H1 (cell line): Measurements from ENCODE around the gene MRPL43. TPM values are rescaled to one million over a fixed set of nuclear protein-coding genes. Genes with fewer than 3 reads are reported as not detected.

Experiments used
- CTCF ChIA-PET: fragments of 300-600 bp; sonication (Branson Sonifier 250); formaldehyde crosslinking; loops from one replicate; lab custom pipeline; 2021; ENCODE audit not compliant: partially characterized antibody; lab: Charles Lee
- POLR2A ChIA-PET: fragments of 300-600 bp; sonication (Branson Sonifier 250); formaldehyde crosslinking; loops from one replicate; lab custom pipeline; 2021; ENCODE audit warnings: inconsistent platforms; ENCODE audit not compliant: partially characterized antibody; lab: Charles Lee
- DNase-seq, 2 experiments: peaks; one replicate each; pipeline versions ENCODE4 v3.0.0 to v3.0.0-alpha.2; 2010 to 2022; ENCODE audit warnings: low spot score in 2 of 2, low read depth in 1 of 2, mixed read lengths in 1 of 2
- FAIRE-seq: peaks from 2 replicates; lab custom pipeline; 2011; peaks lifted over from hg19 to GRCh38; lab: Jason Lieb, UNC
- H2AFZ ChIP-seq: 2 replicates; pipeline ENCODE4 v1.8.1; 2012; ENCODE audit warnings: low read length, inconsistent platforms
- H2AK5ac ChIP-seq: 2 replicates; pipeline ENCODE4 v1.6.1; 2013; ENCODE audit warnings: low read depth, low read length
- H2BK120ac ChIP-seq: replicated peaks from 2 replicates; pipeline ENCODE3; 2013; ENCODE audit warnings: low read depth, low read length, inconsistent platforms
- H2BK12ac ChIP-seq: 2 replicates; pipeline ENCODE4 v1.6.1; 2013; ENCODE audit warnings: low read depth, low read length
- H2BK15ac ChIP-seq: 2 replicates; pipeline ENCODE4 v1.6.1; 2013; ENCODE audit warnings: low read length
- H2BK20ac ChIP-seq: 2 replicates; pipeline ENCODE4 v1.6.1; 2013; ENCODE audit warnings: low read length
- H2BK5ac ChIP-seq: 2 replicates; pipeline ENCODE4 v1.6.1; 2013; ENCODE audit warnings: low read depth, low read length
- H3K14ac ChIP-seq: 2 replicates; pipeline ENCODE4 v1.6.1; 2013; ENCODE audit warnings: inconsistent platforms; ENCODE audit not compliant: insufficient read length
- H3K18ac ChIP-seq: 2 replicates; pipeline ENCODE4 v1.6.1; 2013; ENCODE audit warnings: low read length; ENCODE audit errors: extremely low read depth
- H3K23ac ChIP-seq: 2 replicates; pipeline ENCODE4 v1.6.1; 2013; ENCODE audit warnings: inconsistent platforms; ENCODE audit not compliant: insufficient read length
- H3K23me2 ChIP-seq: 2 replicates; pipeline ENCODE4 v1.6.1; 2013; ENCODE audit warnings: low read depth, low read length
- H3K27ac ChIP-seq: 2 replicates; pipeline ENCODE4 v1.6.1; 2011; ENCODE audit warnings: low read depth, low read length, inconsistent platforms
- H3K27me3 ChIP-seq, 4 experiments: replicated peaks in 1 of 4; 1 replicate in 1 of 4; 2 replicates in 3 of 4; pipeline versions ENCODE4 v1.6.1 to v1.8.1; 2011 to 2013; ENCODE audit warnings: low read length in 3 of 4, mild to moderate bottlenecking in 3 of 4, inconsistent platforms in 2 of 4, mixed read lengths in 2 of 4, moderate library complexity in 1 of 4; ENCODE audit not compliant: control insufficient read depth in 3 of 4, insufficient read depth in 3 of 4; ENCODE audit errors: extremely low read depth in 1 of 4
- H3K36me3 ChIP-seq, 4 experiments: 2 replicates each; pipeline versions ENCODE4 v1.6.1 to v1.8.1; 2011 to 2013; ENCODE audit warnings: mild to moderate bottlenecking in 4 of 4, low read length in 3 of 4, moderate library complexity in 2 of 4, control low read depth in 1 of 4, inconsistent platforms in 1 of 4; ENCODE audit not compliant: insufficient read depth in 4 of 4, control insufficient read depth in 2 of 4
- H3K4ac ChIP-seq: replicated peaks from 2 replicates; pipeline ENCODE3; 2013; ENCODE audit warnings: low read length, low read depth, mixed read lengths, inconsistent platforms; ENCODE audit not compliant: insufficient read length
- H3K4me1 ChIP-seq, 4 experiments: replicated peaks in 1 of 4; 1 replicate in 1 of 4; 2 replicates in 3 of 4; pipeline versions ENCODE4 v1.6.1 to v1.8.1; 2011 to 2013; ENCODE audit warnings: low read length in 3 of 4, inconsistent platforms in 2 of 4, mixed read lengths in 1 of 4; ENCODE audit not compliant: insufficient read depth in 4 of 4, control insufficient read depth in 3 of 4
- H3K4me2 ChIP-seq, 2 experiments: 2 replicates each; pipeline versions ENCODE4 v1.6.1 to v1.8.1; 2011 to 2013; ENCODE audit warnings: low read depth in 2 of 2, low read length in 2 of 2, control low read depth in 1 of 2, inconsistent platforms in 1 of 2, mild to moderate bottlenecking in 1 of 2; ENCODE audit not compliant: insufficient read depth in 1 of 2
- H3K4me3 ChIP-seq, 4 experiments: fragments of 200-600, 300-600 bp in 1 of 4; sonication (generic), shearing (Covaris generic), sonication (Bioruptor Twin) in 1 of 4; 2 replicates each; pipeline versions ENCODE4 v1.5.1 to v1.8.1; 2011 to 2016; ENCODE audit warnings: low read length in 4 of 4, low read depth in 3 of 4, control low read depth in 2 of 4, inconsistent platforms in 2 of 4, mild to moderate bottlenecking in 2 of 4, mixed read lengths in 1 of 4, moderate library complexity in 1 of 4; ENCODE audit not compliant: insufficient read depth in 2 of 4; ENCODE audit errors: extremely low read depth in 1 of 4
- H3K56ac ChIP-seq: replicated peaks from 2 replicates; pipeline ENCODE3; 2013; ENCODE audit warnings: low read depth, mild to moderate bottlenecking, mixed read lengths, low read length, inconsistent platforms; ENCODE audit not compliant: insufficient read length
- H3K79me1 ChIP-seq: 2 replicates; pipeline ENCODE4 v1.6.1; 2013; ENCODE audit warnings: low read depth, low read length, control low read depth
- H3K79me2 ChIP-seq, 2 experiments: 2 replicates each; pipeline versions ENCODE4 v1.6.1 to v1.8.1; 2012 to 2013; ENCODE audit warnings: low read length in 2 of 2, mild to moderate bottlenecking in 2 of 2, inconsistent platforms in 1 of 2; ENCODE audit not compliant: insufficient read depth in 2 of 2, control insufficient read depth in 1 of 2
- H3K9ac ChIP-seq, 4 experiments: replicated peaks in 1 of 4; 1 replicate in 1 of 4; 2 replicates in 3 of 4; pipeline versions ENCODE4 v1.6.1 to v1.8.1; 2011 to 2013; ENCODE audit warnings: low read depth in 3 of 4, low read length in 3 of 4, control low read depth in 2 of 4, mild to moderate bottlenecking in 2 of 4, moderate library complexity in 2 of 4, inconsistent platforms in 1 of 4; ENCODE audit errors: extremely low read depth in 1 of 4
- H3K9me3 ChIP-seq, 2 experiments: 2 replicates each; pipeline versions ENCODE4 v1.6.1 to v1.8.1; 2012 to 2013; ENCODE audit warnings: mild to moderate bottlenecking in 2 of 2, moderate library complexity in 2 of 2, control low read depth in 1 of 2, inconsistent platforms in 1 of 2, low read depth in 1 of 2, low read length in 1 of 2, mixed read lengths in 1 of 2; ENCODE audit not compliant: insufficient read depth in 2 of 2
- H4K20me1 ChIP-seq, 2 experiments: replicated peaks in 1 of 2; 2 replicates each; pipeline versions ENCODE3 to v1.8.1; 2011 to 2013; ENCODE audit warnings: inconsistent platforms in 2 of 2, low read length in 2 of 2, mild to moderate bottlenecking in 1 of 2; ENCODE audit not compliant: insufficient read depth in 2 of 2, control insufficient read depth in 1 of 2
- H4K5ac ChIP-seq: 2 replicates; pipeline ENCODE4 v1.6.1; 2013; ENCODE audit warnings: low read length, low read depth, mixed read lengths, inconsistent platforms; ENCODE audit not compliant: insufficient read length
- H4K8ac ChIP-seq: 2 replicates; pipeline ENCODE4 v1.8.0; 2013; ENCODE audit warnings: mild to moderate bottlenecking, moderate library complexity, low read length, inconsistent platforms; ENCODE audit not compliant: insufficient read depth; ENCODE audit errors: extremely low read depth
- H4K91ac ChIP-seq: replicated peaks from 2 replicates; pipeline ENCODE3; 2013; ENCODE audit warnings: low read length, mixed read lengths, inconsistent platforms; ENCODE audit not compliant: insufficient read length
- BACH1 ChIP-seq: IDR thresholded peaks from 2 replicates; pipeline ENCODE4 v1.6.1; 2012; ENCODE audit warnings: low read length, improper control_type of control experiment
- CBX8 ChIP-seq: fragments of 300-800, 300-1000 bp; sonication (generic); IDR thresholded peaks from 2 replicates; pipeline ENCODE4 v1.7.1; 2016; ENCODE audit warnings: low read depth, low read length, borderline replicate concordance
- KDM1A ChIP-seq: fragments of 200-600, 300-600 bp; sonication (generic); IDR thresholded peaks from 2 replicates; pipeline ENCODE4 v1.7.1; 2016; ENCODE audit warnings: mild to moderate bottlenecking, low read length, borderline replicate concordance
- PHF8 ChIP-seq: fragments of 200-600 bp; sonication (generic); conservative IDR thresholded peaks from 2 replicates; pipeline ENCODE4 v1.7.1; 2012; ENCODE audit warnings: low read depth, mild to moderate bottlenecking, inconsistent platforms, low read length, moderate library complexity
- RAD21 ChIP-seq, 2 experiments: IDR thresholded peaks in 1 of 2; conservative IDR thresholded peaks in 1 of 2; 2 replicates each; pipeline ENCODE4 v1.6.1; 2011; ENCODE audit warnings: low read depth in 2 of 2, low read length in 2 of 2, improper control_type of control experiment in 1 of 2, inconsistent platforms in 1 of 2, mild to moderate bottlenecking in 1 of 2, moderate library complexity in 1 of 2
- WGBS, 2 experiments: shearing (Covaris generic) in 1 of 2; methylation state at CpG; one replicate each; pipeline versions ENCODE4 v1.1.6 to v1.1.7; 2013 to 2015; ENCODE audit warnings: low lambda C conversion rate in 2 of 2, mixed read lengths in 2 of 2, inconsistent platforms in 1 of 2, low coverage in 1 of 2, missing lambda C conversion rate in 1 of 2; ENCODE audit not compliant: insufficient replicate concordance in 2 of 2, insufficient coverage in 1 of 2, insufficient read length in 1 of 2; ENCODE audit errors: extremely low coverage in 1 of 2, missing lambda C conversion rate in 1 of 2; 5-methylcytosine and 5-hydroxymethylcytosine counted together
- polyA plus RNA-seq, 7 experiments: library from polyadenylated mRNA; depleted of rRNA in 3 of 7; stranded (reverse) in 5 of 7; unstranded in 2 of 7; fragments of >200 nt in 5 of 7; fragments of 200-250 nt in 2 of 7; gene quantifications; 1 replicate in 5 of 7; 2 replicates in 1 of 7; 4 replicates in 1 of 7; pipeline versions ENCODE4 v1.2.1 to v1.2.3, GENCODE V29; 2011 to 2013; ENCODE audit warnings: missing spikeins in 2 of 7, mixed read lengths in 2 of 7
- total RNA-seq: library from RNA; stranded (reverse); fragmentation: NEBNext Ultra II Directional; extraction: Animal tissue kit (Norgen Biotek cat#: 25700); gene quantifications from 2 replicates; pipeline ENCODE4 v1.2.1, GENCODE V29; 2021
- TF ChIP-seq, protein P1 (sequence below), 3 experiments: IDR thresholded peaks; 1 replicate in 2 of 3; 2 replicates in 1 of 3; pipeline versions ENCODE4 v1.5.1 to v1.6.1; 2011; ENCODE audit warnings: low read length in 3 of 3, mild to moderate bottlenecking in 3 of 3, inconsistent platforms in 2 of 3, low read depth in 1 of 3, moderate library complexity in 1 of 3; ENCODE audit not compliant: insufficient read depth in 1 of 3; ENCODE audit errors: control extremely low read depth in 1 of 3

Gene MRPL43
- total and polyA plus RNA-seq, 2 of the 8 experiments (the other 6 are each of a cell fraction or from before 2014, with no cell fraction given) = 74.1 to 149 TPM

DNA sequence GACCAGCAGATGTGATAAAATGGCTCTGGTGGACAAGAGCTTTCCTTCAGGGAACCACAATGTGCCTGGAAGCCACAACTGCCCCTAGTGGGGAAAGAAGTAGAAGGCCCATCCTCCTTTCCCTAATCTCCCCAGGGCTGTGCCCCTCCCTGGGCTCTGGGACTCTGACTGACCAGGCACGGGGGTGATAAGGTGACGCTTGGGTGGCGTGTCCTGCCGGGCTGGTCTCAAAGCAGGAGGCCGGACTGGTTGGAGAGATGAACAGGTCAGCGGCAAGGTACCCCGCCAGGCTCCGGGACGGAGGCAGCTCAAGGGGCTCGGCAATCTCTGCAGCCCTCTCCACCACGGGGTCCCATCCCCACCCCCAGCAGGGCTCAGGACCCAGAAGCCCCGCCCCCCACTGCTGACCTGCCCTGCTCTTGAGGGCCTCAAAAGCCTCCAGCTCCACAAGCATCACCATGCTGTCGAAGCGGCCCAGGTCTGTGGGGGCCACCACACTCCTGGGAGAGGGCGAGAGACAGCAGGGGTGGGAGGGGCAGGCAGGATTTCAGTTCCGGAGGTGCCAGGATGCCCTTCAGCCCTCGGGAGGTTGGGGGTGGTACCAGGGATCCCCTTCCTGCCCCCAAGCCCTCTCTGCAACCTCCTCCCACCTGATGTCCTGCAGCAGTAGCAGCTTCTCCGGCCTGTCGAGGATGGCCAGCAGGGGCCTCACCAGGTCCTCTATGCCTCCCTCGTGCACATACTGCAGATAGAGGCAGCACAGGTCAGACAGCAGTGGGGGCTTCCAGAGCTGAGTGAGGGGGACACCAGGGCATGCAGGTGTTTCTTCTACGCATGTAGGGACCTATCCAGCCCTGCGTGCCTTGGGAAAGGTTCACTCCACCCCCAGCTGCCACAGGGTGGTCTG, 24.5 kb upstream of the MRPL43 start:
- ChIA-PET CTCF (interaction anchor here (0.6 to 26.8 kb wide), 32 partner anchors 5 to 489 kb away, joined by 3 to 464 read pairs (median 4); partner anchors contain the start of genes KAZALD1, LZTS2, MRPL43 and PDZD7), POLR2A (interaction anchor here (1.0 to 7.5 kb wide), 5 partner anchors 13 to 43 kb away, joined by 3 to 143 read pairs (median 4); partner anchors contain the start of genes LZTS2, MRPL43, PDZD7 and SEMA4G)
- peaks cover 0 to 12% (median 7%) of the 10 kb centered on the region in 4 experiments; a peak in 4 of 7 replicates for H3K4me1 ChIP-seq
- H4K20me1 ChIP-seq = peaks cover 0 to 3% of the 10 kb centered on the region in 2 experiments
- H2BK15ac ChIP-seq = no peak overlapping the region
- no peak overlapping the region for H4K91ac ChIP-seq
- no peak overlapping the region for H2BK5ac ChIP-seq
- no peak overlapping the region for H3K23ac ChIP-seq
- no peak overlapping the region for H4K8ac ChIP-seq
- FAIRE-seq (peak; percentile 39), DNase-seq (peak in 1 of 2 experiments; percentile 65)
- no peak overlapping the region for H2AK5ac ChIP-seq
- no peak overlapping the region for H2BK120ac ChIP-seq
- H2AFZ ChIP-seq = no peak overlapping the region
- whole genome bisulfite sequencing, 2 experiments = 72% methylated on average over 20 of the region's 22 CpGs; no CpG with 5 or more reads in 1 of the 2 experiments
- no peak overlapping the region for H2BK12ac ChIP-seq
- H3K23me2 ChIP-seq = no peaks in the 10 kb centered on the region
- H3K27ac ChIP-seq = no peak overlapping the region
- no peak overlapping the region for H3K4me2 ChIP-seq
- H3K9me3 ChIP-seq = no peaks in the 10 kb centered on the region
- H3K4ac ChIP-seq = no peak overlapping the region
- peaks cover 0 to 8% (median 3%) of the 10 kb centered on the region in 4 experiments; a peak in 3 of 8 replicates for H3K36me3 ChIP-seq
- no peak overlapping the region for H3K14ac ChIP-seq
- H3K4me3 ChIP-seq = no peak overlapping the region
- H3K56ac ChIP-seq = no peak overlapping the region
- H3K27me3 ChIP-seq = peaks cover under 1 to 12% (median 6%) of the 10 kb centered on the region in 4 experiments; a peak in 6 of 7 replicates
- H4K5ac ChIP-seq = no peak overlapping the region
- no peak overlapping the region; the same call in 1 of the 2 replicates for H3K18ac ChIP-seq
- H3K9ac ChIP-seq = no peak overlapping the region
- no peak overlapping the region for H2BK20ac ChIP-seq
- H3K79me2 ChIP-seq = no peaks in the 10 kb centered on the region
- H3K79me1 ChIP-seq = no peaks in the 10 kb centered on the region
- TF ChIP-seq RAD21 (IDR thresholded peaks at IDR 0.05 in 1 of 2, conservative IDR thresholded peaks at IDR 0.05 in 1 of 2; ENCODE audit: low read depth in 2 of 2, low read length in 2 of 2) (peak in 1 of 2 experiments; percentile 31; a peak in 2 of 4 replicates), BACH1 (no peak), PHF8 (0 out of 2 replicates have a peak, but pooled peaks have one; percentile 22), KDM1A (no peak), CBX8 (no peak)
- TF ChIP-seq, protein P1, sequence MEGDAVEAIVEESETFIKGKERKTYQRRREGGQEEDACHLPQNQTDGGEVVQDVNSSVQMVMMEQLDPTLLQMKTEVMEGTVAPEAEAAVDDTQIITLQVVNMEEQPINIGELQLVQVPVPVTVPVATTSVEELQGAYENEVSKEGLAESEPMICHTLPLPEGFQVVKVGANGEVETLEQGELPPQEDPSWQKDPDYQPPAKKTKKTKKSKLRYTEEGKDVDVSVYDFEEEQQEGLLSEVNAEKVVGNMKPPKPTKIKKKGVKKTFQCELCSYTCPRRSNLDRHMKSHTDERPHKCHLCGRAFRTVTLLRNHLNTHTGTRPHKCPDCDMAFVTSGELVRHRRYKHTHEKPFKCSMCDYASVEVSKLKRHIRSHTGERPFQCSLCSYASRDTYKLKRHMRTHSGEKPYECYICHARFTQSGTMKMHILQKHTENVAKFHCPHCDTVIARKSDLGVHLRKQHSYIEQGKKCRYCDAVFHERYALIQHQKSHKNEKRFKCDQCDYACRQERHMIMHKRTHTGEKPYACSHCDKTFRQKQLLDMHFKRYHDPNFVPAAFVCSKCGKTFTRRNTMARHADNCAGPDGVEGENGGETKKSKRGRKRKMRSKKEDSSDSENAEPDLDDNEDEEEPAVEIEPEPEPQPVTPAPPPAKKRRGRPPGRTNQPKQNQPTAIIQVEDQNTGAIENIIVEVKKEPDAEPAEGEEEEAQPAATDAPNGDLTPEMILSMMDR (IDR thresholded peaks at IDR 0.05; ENCODE audit: control extremely low read depth in 1 of 3, insufficient read depth in 1 of 3, low read depth in 1 of 3, low read length in 3 of 3) = peak; percentile 55 to 75 (median 73)
